Osteoblast (primary cell): Measurements from ENCODE around the gene MLLT6. TPM values are rescaled to one million over a fixed set of nuclear protein-coding genes. Genes with fewer than 3 reads are reported as not detected.
"Not testable (repeated sequence)": the region's sequence is repeated elsewhere in the genome, so short reads cannot be mapped to it uniquely, and the experiment has no call there.

Experiments used
- DNase-seq: peaks from one replicate; pipeline ENCODE4 v3.0.0; 2011; ENCODE audit warnings: low spot score, mixed read lengths; ENCODE audit not compliant: insufficient read length; ENCODE audit errors: missing footprints
- H2AFZ ChIP-seq: 2 replicates; pipeline ENCODE4 v1.6.0; 2011; ENCODE audit warnings: mild to moderate bottlenecking, low read length
- H3K27ac ChIP-seq: 2 replicates; pipeline ENCODE4 v1.5.1; 2011; ENCODE audit warnings: mild to moderate bottlenecking, low read depth, low read length, moderate library complexity
- H3K27me3 ChIP-seq: 2 replicates; pipeline ENCODE4 v1.6.0; 2012; ENCODE audit warnings: mild to moderate bottlenecking, control low read depth, inconsistent platforms, low read length, moderate library complexity; ENCODE audit not compliant: insufficient read depth
- H3K36me3 ChIP-seq: 2 replicates; pipeline ENCODE4 v1.5.1; 2011; ENCODE audit warnings: mild to moderate bottlenecking, low read length, control low read depth, moderate library complexity; ENCODE audit not compliant: insufficient read depth
- H3K4me1 ChIP-seq: 2 replicates; pipeline ENCODE4 v1.5.1; 2011; ENCODE audit warnings: mild to moderate bottlenecking, low read length, control low read depth, moderate library complexity; ENCODE audit not compliant: insufficient read depth
- H3K4me2 ChIP-seq: 2 replicates; pipeline ENCODE4 v1.6.0; 2011; ENCODE audit warnings: mild to moderate bottlenecking, low read length; ENCODE audit not compliant: insufficient read depth
- H3K4me3 ChIP-seq: fragments of 200-600 bp; sonication (generic); 3 replicates; pipeline ENCODE4 v1.5.1; 2012; ENCODE audit warnings: mild to moderate bottlenecking, low read length, inconsistent platforms; ENCODE audit not compliant: insufficient read depth
- H3K79me2 ChIP-seq: 2 replicates; pipeline ENCODE4 v1.6.0; 2012; ENCODE audit warnings: mild to moderate bottlenecking, low read length, control low read depth, inconsistent platforms; ENCODE audit not compliant: insufficient read depth
- H3K9me3 ChIP-seq: 2 replicates; pipeline ENCODE4 v1.5.1; 2011; ENCODE audit warnings: low read depth, low read length, control low read depth
- H4K20me1 ChIP-seq: 2 replicates; pipeline ENCODE4 v1.6.0; 2012; ENCODE audit warnings: mild to moderate bottlenecking, low read length, control low read depth; ENCODE audit not compliant: insufficient read depth
- CTCF ChIP-seq: IDR thresholded peaks from 2 replicates; pipeline ENCODE4 v1.5.1; 2011; ENCODE audit warnings: mild to moderate bottlenecking, low read depth, low read length, moderate library complexity; ENCODE audit errors: extremely low read depth
- total RNA-seq: library from RNA; depleted of rRNA; stranded (reverse); fragments of >200 nt; gene quantifications from 2 replicates; pipeline ENCODE4 v1.2.3, GENCODE V29; 2012

MLLT6 gene
- total RNA-seq, 1 donor, result 33.3 TPM

GRCh38 chr17:38720941-38721340 is 15.9 kb downstream of the MLLT6 start:
- no peaks in the 10 kb centered on the region for H3K9me3 ChIP-seq
- no peaks in the 10 kb centered on the region for H3K4me1 ChIP-seq
- H3K4me2 ChIP-seq, result no peak overlapping the region
- H3K79me2 ChIP-seq, result no peaks in the 10 kb centered on the region
- H2AFZ ChIP-seq, result no peak overlapping the region
- no peak for DNase-seq
- H3K36me3 ChIP-seq, result peaks cover 35% of the 10 kb centered on the region
- H4K20me1 ChIP-seq, result no peaks in the 10 kb centered on the region
- no peak overlapping the region for H3K4me3 ChIP-seq
- no peak for TF ChIP-seq CTCF
- H3K27ac ChIP-seq, result no peak overlapping the region
- H3K27me3 ChIP-seq, result no peaks in the 10 kb centered on the region

DNA sequence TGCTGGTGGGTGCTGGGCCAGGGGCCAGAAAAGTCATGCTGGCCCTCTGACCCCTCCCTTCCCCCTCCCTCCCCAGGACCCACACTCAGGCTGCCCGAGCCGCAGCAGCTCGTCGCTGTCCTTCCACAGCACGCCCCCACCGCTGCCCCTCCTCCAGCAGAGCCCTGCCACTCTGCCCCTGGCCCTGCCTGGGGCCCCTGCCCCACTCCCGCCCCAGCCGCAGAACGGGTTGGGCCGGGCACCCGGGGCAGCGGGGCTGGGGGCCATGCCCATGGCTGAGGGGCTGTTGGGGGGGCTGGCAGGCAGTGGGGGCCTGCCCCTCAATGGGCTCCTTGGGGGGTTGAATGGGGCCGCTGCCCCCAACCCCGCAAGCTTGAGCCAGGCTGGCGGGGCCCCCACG is 16.7 kb downstream of the MLLT6 start:
- H2AFZ ChIP-seq, result no peak overlapping the region
- H3K27me3 ChIP-seq, result no peaks in the 10 kb centered on the region
- H3K4me3 ChIP-seq, result no peak overlapping the region
- no peak overlapping the region for H3K27ac ChIP-seq
- H3K36me3 ChIP-seq, result peaks cover 33% of the 10 kb centered on the region
- no peak for DNase-seq
- no peaks in the 10 kb centered on the region for H3K4me1 ChIP-seq
- no peaks in the 10 kb centered on the region for H3K79me2 ChIP-seq
- no peaks in the 10 kb centered on the region for H3K9me3 ChIP-seq
- no peaks in the 10 kb centered on the region for H4K20me1 ChIP-seq
- TF ChIP-seq CTCF, result no peak
- no peak overlapping the region for H3K4me2 ChIP-seq

GRCh38 chr17:38724337-38724988 is 19.4 kb downstream of the MLLT6 start:
- Histone ChIP-seq H3K27ac (no peak overlapping the region), H3K36me3 (peaks cover 20% of the 10 kb centered on the region), H3K9me3 (no peaks in the 10 kb centered on the region), H3K4me1 (no peaks in the 10 kb centered on the region), H3K27me3 (no peaks in the 10 kb centered on the region), H2AFZ (no peak overlapping the region), H3K4me2 (no peak overlapping the region), H3K4me3 (no peak overlapping the region), H3K79me2 (no peaks in the 10 kb centered on the region), H4K20me1 (no peaks in the 10 kb centered on the region)
- DNase-seq, result no peak
- TF ChIP-seq CTCF, result no peak

DNA sequence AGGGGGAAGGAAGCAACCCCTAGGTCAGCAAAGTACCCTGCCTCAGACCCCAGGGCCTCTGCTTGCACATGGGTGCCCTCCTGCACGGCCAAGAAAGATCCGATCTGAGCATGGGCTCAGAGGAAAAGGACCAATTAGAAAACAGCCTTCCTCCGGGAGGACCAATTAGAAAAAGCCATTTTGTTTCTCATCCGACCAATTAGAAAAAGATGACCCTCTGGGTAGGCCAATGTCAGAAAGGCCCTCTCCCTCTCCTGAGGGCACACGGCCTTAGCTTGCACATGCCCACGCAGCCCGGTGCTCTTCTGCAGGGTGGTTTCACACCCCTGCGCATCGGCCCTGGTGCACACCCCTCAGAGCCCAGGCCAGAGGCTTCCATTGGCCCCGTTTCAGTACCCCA is 20.0 kb downstream of the MLLT6 start:
- no peaks in the 10 kb centered on the region for H3K79me2 ChIP-seq
- no peaks in the 10 kb centered on the region for H3K27me3 ChIP-seq
- DNase-seq, result no peak
- H4K20me1 ChIP-seq, result no peaks in the 10 kb centered on the region
- no peak overlapping the region for H3K4me3 ChIP-seq
- H3K4me1 ChIP-seq, result no peaks in the 10 kb centered on the region
- H3K27ac ChIP-seq, result no peak overlapping the region
- no peak overlapping the region for H2AFZ ChIP-seq
- TF ChIP-seq CTCF, result no peak
- H3K4me2 ChIP-seq, result no peak overlapping the region
- H3K9me3 ChIP-seq, result no peaks in the 10 kb centered on the region
- peaks cover 20% of the 10 kb centered on the region for H3K36me3 ChIP-seq

- not testable (repeated sequence) for H3K79me2 ChIP-seq, H4K20me1 ChIP-seq, H3K27me3 ChIP-seq, H3K4me1 ChIP-seq, H3K4me2 ChIP-seq, H3K4me3 ChIP-seq, DNase-seq, H2AFZ ChIP-seq, H3K27ac ChIP-seq, H3K9me3 ChIP-seq
- H3K36me3 ChIP-seq, result peaks cover 18% of the 10 kb centered on the region
Observed at GRCh38 chr17:38726145-38726544, 21.1 kb downstream of the MLLT6 start.
